NCI-H2107 treated with DMSO at 0.1 percent for 48 hours (cell line): ENCODE results near the gene ELAVL1.
A peak's percentile ranks its signal among the peaks of the same experiment; 100 is the strongest.
"Not testable (repeated sequence)": the region's sequence is repeated elsewhere in the genome, so short reads cannot be mapped to it uniquely, and the experiment has no call there.

Experiments
- DNase-seq: peaks from one replicate; lab custom pipeline; 2025; ENCODE audit not compliant: unreplicated experiment; lab: John Stamatoyannopoulos, UW

Gene ELAVL1

GRCh38 chr19:7970716-7971448 is 34.6 kb downstream of the ELAVL1 start:
- no peak for DNase-seq

- no peak for DNase-seq
These were observed 35.9 kb downstream of the ELAVL1 start for GRCh38 chr19:7969555-7969939.

GRCh38 chr19:7968796-7969554 is 36.5 kb downstream of the ELAVL1 start:
- no peak for DNase-seq

GRCh38 chr19:7968008-7968795 is 37.2 kb downstream of the ELAVL1 start:
- no peak for DNase-seq

GRCh38 chr19:7965921-7966665 is 39.3 kb downstream of the ELAVL1 start:
- DNase-seq = no peak

GRCh38 chr19:7965259-7965841 is 40.1 kb downstream of the ELAVL1 start:
- no peak for DNase-seq

GRCh38 chr19:7963566-7963965 is 41.9 kb downstream of the ELAVL1 start:
- DNase-seq = no peak

- DNase-seq = no peak
These were observed 42.7 kb downstream of the ELAVL1 start for GRCh38 chr19:7962644-7963268.

GRCh38 chr19:7961920-7962626 is 43.4 kb downstream of the ELAVL1 start:
- no peak for DNase-seq

- DNase-seq = not testable (repeated sequence)
These were observed 44.4 kb downstream of the ELAVL1 start for GRCh38 chr19:7961082-7961481.

- DNase-seq = no peak
These were observed 46.2 kb downstream of the ELAVL1 start for GRCh38 chr19:7959211-7959610.

- no peak for DNase-seq
These were observed 49.7 kb downstream of the ELAVL1 start for GRCh38 chr19:7955696-7956095.

- no peak for DNase-seq
These were observed 51.9 kb downstream of the ELAVL1 start for GRCh38 chr19:7953576-7953975.

- DNase-seq = no peak
These were observed 52.4 kb downstream of the ELAVL1 start for GRCh38 chr19:7953060-7953459.

- DNase-seq = no peak
These were observed 57.5 kb downstream of the ELAVL1 start for GRCh38 chr19:7947939-7948338.

GRCh38 chr19:7944177-7944761 is 61.2 kb downstream of the ELAVL1 start:
- peak; percentile 80 for DNase-seq

GRCh38 chr19:7943444-7944176 is 61.8 kb downstream of the ELAVL1 start, which contains the start of gene TIMM44:
TSS of gene TIMM44 (minus strand) at chr19:7943666. CDS start at chr19:7943651, 15 bp downstream.
- DNase-seq = peak; percentile 99

GRCh38 chr19:7942981-7943443 is 62.4 kb downstream of the ELAVL1 start:
- no peak for DNase-seq
